OCI-M2 (cell line): ENCODE measurements around the gene TRAPPC3L.
"Not testable (repeated sequence)": the region's sequence is repeated elsewhere in the genome, so short reads cannot be mapped to it uniquely, and the experiment has no call there.

Source experiments
- DNase-seq: peaks from one replicate; lab custom pipeline; 2025; ENCODE audit not compliant: unreplicated experiment; lab: John Stamatoyannopoulos, UW

TRAPPC3L gene

DNA sequence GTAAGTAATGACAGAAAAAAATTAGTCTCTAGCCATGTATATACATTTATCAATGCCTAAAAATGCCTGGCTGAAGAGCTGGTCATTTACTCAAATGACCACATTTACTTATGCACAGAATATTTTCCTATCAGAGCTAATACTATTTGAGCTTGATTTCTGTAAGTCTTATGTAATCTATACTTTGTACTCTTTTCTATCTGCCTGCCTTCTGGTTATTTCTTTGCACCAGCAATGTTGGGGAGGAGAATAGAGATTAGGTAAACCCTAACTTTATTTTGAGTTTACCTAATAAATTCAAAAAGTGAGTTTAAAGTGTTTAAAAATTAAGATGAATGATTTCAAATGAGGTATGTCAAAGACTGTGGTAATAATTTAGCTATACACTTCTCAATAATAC is 30.3 kb downstream of the TRAPPC3L start:
- no peak for DNase-seq

DNA sequence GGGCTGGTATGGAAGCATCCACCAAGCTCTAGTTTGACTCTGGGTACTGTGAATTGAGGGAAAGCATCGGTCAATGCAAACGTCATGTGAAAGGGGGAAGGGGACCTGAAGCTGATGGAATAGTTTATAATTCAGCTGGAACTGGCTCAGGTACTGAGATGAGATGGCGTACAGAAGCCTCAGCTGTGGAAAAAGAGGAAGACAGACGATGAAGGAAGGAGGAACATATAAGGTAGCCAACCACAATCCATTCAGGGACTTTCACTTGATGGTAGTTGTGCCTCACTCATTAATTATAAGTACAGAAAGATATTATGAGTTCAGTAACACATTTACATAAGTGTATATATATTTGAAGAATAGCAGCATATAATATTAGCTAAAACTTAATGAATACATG is 31.4 kb downstream of the TRAPPC3L start:
- DNase-seq = no peak

- no peak for DNase-seq
Measured at GRCh38 chr6:116513224-116513875, 32.1 kb downstream of the TRAPPC3L start.

GRCh38 chr6:116512734-116513133 is 32.8 kb downstream of the TRAPPC3L start:
- no peak for DNase-seq

GRCh38 chr6:116512111-116512559 is 33.3 kb downstream of the TRAPPC3L start:
- DNase-seq = no peak

DNA sequence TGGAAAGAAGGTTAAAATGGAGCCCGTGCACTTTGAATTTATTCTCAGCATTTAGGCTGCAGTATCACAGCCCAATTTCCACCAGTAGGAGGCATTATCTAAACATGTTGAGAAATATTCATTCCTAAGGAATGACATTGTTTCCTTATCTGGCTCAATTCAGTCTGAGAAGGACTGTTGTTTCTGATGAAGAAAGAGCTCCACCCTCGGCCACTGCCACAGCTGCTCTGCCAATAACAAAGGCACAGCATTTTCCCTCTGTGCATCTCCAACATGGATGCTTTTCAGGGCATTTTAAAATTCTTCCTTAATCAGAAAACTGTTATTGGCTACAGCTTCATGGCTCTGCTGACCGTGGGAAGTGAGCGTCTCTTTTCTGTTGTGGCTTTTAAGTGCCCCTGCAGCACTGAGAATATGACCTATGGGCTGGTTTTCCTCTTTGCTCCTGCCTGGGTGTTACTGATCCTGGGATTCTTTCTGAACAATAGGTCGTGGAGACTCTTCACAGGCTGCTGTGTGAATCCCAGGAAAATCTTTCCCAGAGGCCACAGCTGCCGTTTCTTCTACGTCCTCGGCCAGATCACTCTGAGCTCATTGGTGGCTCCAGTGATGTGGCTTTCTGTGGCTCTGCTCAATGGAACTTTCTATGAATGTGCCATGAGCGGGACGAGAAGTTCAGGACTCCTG is 33.9 kb downstream of the TRAPPC3L start, which contains the start of gene CALHM5:
CALHM5 (plus strand) TSS at position 216 of the 687 bp plus-strand sequence; CDS start at position 274, 58 bp downstream.
- peak; percentile 29 for DNase-seq

- no peak for DNase-seq
Measured at GRCh38 chr6:116508527-116508926, 37.0 kb downstream of the TRAPPC3L start.

- no peak for DNase-seq
Measured at GRCh38 chr6:116507324-116507723, 38.2 kb downstream of the TRAPPC3L start.

DNA sequence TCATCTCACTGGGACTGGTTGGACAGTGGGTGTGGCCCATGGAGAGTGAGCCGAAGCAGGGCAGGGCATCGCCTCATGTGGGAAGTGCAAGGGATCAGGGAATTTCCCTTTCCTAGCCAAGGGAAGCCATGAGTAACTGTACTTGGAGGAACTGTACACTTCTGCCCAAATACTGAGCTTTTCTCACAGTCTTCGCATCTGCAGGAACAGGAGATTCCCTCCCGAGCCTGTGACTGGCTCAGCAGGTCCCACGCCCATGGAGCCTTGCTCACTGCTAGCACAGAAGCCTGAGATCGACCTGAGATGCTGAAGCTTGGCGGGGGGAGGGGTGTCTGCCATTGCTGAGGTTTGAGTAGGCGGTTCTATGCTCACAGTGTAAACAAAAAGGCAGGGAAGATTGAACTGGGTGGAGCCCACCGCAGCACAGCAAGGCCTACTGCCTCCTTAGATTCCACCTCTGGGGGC is 44.5 kb downstream of the TRAPPC3L start:
- DNase-seq = no peak

- DNase-seq = no peak
Measured at GRCh38 chr6:116497113-116497676, 48.3 kb downstream of the TRAPPC3L start.

DNA sequence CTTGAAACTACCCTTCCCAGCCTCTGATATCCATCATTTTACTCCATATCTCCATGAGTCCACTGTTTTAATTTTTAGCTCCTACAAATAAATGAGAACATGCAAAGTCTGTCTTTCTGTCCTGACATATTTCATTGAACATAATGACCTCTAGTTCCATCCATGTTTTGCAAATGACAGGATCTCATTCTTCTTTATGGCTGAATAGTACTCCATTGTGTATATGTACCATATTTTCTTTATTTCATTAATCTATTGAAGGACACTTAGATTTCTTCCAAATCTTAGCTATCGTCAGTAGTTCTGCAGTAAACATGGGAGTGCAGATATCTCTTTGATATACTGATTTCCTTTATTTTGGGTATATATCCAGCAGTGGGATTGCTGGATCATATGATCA is 50.3 kb downstream of the TRAPPC3L start:
- DNase-seq = not testable (repeated sequence)

- peak; percentile 93 for DNase-seq
Measured at GRCh38 chr6:116492331-116493067, 53.0 kb downstream of the TRAPPC3L start.

- DNase-seq = no peak
Measured at GRCh38 chr6:116491610-116492330, 53.7 kb downstream of the TRAPPC3L start.

- no peak for DNase-seq
Measured at GRCh38 chr6:116485559-116486184, 59.8 kb downstream of the TRAPPC3L start.

- no peak for DNase-seq
Measured at GRCh38 chr6:116483616-116484015, 61.9 kb downstream of the TRAPPC3L start.

- DNase-seq = no peak
Measured at GRCh38 chr6:116482780-116483179, 62.7 kb downstream of the TRAPPC3L start.

GRCh38 chr6:116476002-116476678 is 69.3 kb downstream of the TRAPPC3L start:
- no peak for DNase-seq

DNA sequence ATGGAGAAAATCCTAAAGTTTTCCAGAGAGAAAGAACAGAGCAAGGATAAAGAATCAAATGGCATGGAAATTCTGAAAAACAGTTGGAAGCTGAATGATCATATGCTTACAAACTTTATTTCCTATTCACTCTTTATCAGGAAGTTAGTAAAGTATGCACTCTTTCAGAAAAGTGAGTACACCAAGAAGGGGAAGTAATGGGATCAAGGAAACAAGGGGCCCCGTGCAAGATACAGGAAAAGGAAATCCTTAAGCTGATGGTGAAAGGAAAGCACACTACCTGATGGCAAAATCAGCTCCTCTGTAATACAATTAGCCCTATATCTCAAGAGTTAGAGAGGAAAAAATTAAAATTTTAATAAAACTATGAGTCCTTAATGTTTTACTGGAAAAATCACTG is 70.3 kb downstream of the TRAPPC3L start:
- DNase-seq = no peak

DNA sequence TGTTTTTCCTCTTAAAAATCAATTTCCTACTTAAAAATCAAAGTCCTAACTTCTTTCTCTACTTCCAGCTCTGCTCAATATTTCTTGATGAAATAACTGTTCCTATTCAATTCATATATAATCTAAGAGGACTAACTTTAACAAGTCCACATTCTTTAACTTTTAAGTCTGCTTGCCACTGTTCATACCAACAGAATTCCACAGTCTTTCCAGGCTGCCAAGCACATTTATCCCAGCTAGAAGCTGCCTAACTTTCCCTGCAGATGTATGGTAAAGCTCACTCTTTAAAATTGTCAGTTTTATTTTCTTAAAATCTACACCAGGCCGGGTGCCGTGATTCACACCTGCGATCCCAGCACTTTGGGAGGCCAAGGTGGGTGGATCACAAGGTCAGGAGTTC is 72.8 kb downstream of the TRAPPC3L start:
- no peak for DNase-seq

DNA sequence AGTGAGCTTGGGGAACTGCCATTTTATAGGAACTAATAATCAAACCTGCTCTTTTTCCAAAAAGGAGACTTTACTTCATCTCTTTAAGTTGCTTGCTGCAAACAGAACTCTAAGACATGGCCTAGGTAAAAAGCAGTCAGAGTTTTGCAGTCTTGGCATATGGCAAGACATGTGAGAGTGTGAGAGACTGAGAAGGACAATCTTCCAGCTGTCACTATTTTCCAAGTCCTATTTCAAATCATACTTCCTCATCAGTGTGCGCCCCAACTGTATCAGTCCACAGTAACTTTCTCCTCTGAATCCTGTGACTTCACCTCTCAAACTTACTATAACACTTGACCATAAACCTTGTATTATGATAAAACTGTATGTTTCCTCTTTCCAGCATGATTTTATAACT is 74.0 kb downstream of the TRAPPC3L start:
- DNase-seq = no peak
